GM12878 (cell line): ENCODE results near the gene CTSE. TPM values are rescaled to one million over a fixed set of nuclear protein-coding genes. Genes with fewer than 3 reads are reported as not detected.

Source experiments
- ASH2L ChIP-seq: fragments of 300-600, 200-600 bp; sonication (generic); IDR thresholded peaks from 2 replicates; pipeline ENCODE4 v1.6.1; 2017; ENCODE audit warnings: low read depth, mild to moderate bottlenecking, borderline replicate concordance
- CHD1 ChIP-seq: IDR thresholded peaks from 2 replicates; pipeline ENCODE4 v1.6.1; 2012; ENCODE audit warnings: low read depth, low read length, improper control_type of control experiment
- CHD2 ChIP-seq: IDR thresholded peaks from 2 replicates; pipeline ENCODE4 v1.6.1; 2011; ENCODE audit warnings: low read depth, low read length, improper control_type of control experiment, borderline replicate concordance
- CHD4 ChIP-seq: fragments of 200-600 bp; sonication (generic); IDR thresholded peaks from 2 replicates; pipeline ENCODE4 v1.6.1; 2016; ENCODE audit warnings: mild to moderate bottlenecking
- EP300 ChIP-seq, 2 experiments: fragments of 150-350 bp in 1 of 2; IDR thresholded peaks; 2 replicates each; pipeline ENCODE4 v1.6.1; 2011 to 2012; ENCODE audit warnings: low read depth in 2 of 2, low read length in 2 of 2, borderline replicate concordance in 1 of 2, improper control_type of control experiment in 1 of 2, inconsistent platforms in 1 of 2; ENCODE audit not compliant: control insufficient read depth in 1 of 2
- ETV6 ChIP-seq, 2 experiments: fragments of 450-650 bp in 1 of 2; IDR thresholded peaks in 1 of 2; conservative IDR thresholded peaks in 1 of 2; 2 replicates each; pipeline ENCODE4 v1.6.1; 2014; ENCODE audit warnings: antibody characterized with exemption in 1 of 2, borderline replicate concordance in 1 of 2, low read depth in 1 of 2, mild to moderate bottlenecking in 1 of 2, moderate library complexity in 1 of 2
- FOXK2 ChIP-seq: fragments of 450-650 bp; IDR thresholded peaks from 2 replicates; pipeline ENCODE4 v1.6.1; 2017; ENCODE audit warnings: mild to moderate bottlenecking, moderate library complexity
- GABPA ChIP-seq: IDR thresholded peaks from 2 replicates; pipeline ENCODE4 v1.6.1; 2014; ENCODE audit warnings: antibody characterized with exemption, low read depth, mild to moderate bottlenecking, inconsistent platforms
- GATAD2B ChIP-seq: fragments of 450-650 bp; conservative IDR thresholded peaks from 2 replicates; pipeline ENCODE4 v1.6.1; 2017; ENCODE audit warnings: low read depth, mild to moderate bottlenecking, moderate library complexity
- IRF5 ChIP-seq: fragments of 450-650 bp; IDR thresholded peaks from 2 replicates; pipeline ENCODE4 v1.6.1; 2017; ENCODE audit warnings: borderline replicate concordance
- JUNB ChIP-seq: IDR thresholded peaks from 2 replicates; pipeline ENCODE4 v1.6.1; 2016; ENCODE audit warnings: antibody characterized with exemption, mild to moderate bottlenecking
- KLF5 ChIP-seq: fragments of 450-650 bp; IDR thresholded peaks from 2 replicates; pipeline ENCODE4 v1.6.1; 2014; ENCODE audit warnings: mild to moderate bottlenecking; ENCODE audit not compliant: partially characterized antibody
- LARP7 ChIP-seq: fragments of 450-650 bp; IDR thresholded peaks from 2 replicates; pipeline ENCODE4 v1.6.1; 2017; ENCODE audit warnings: mild to moderate bottlenecking
- MLLT1 ChIP-seq: fragments of 450-650 bp; IDR thresholded peaks from 2 replicates; pipeline ENCODE4 v1.6.1; 2016; ENCODE audit warnings: mild to moderate bottlenecking
- MYB ChIP-seq: fragments of 150-350 bp; IDR thresholded peaks from 2 replicates; pipeline ENCODE4 v1.6.1; 2014; ENCODE audit warnings: mild to moderate bottlenecking, low read depth, low read length, borderline replicate concordance
- MYC ChIP-seq: IDR thresholded peaks from 2 replicates; pipeline ENCODE4 v1.6.1; 2011; ENCODE audit warnings: mild to moderate bottlenecking, low read length, moderate library complexity, inconsistent platforms; ENCODE audit not compliant: insufficient read depth, insufficient replicate concordance, insufficient read length, severe bottlenecking
- NFYA ChIP-seq: IDR thresholded peaks from 2 replicates; pipeline ENCODE4 v1.6.1; 2011; ENCODE audit warnings: low read depth, mild to moderate bottlenecking, low read length, improper control_type of control experiment, borderline replicate concordance
- NR2C2 ChIP-seq: IDR thresholded peaks from 2 replicates; pipeline ENCODE4 v1.6.1; 2011; ENCODE audit warnings: borderline replicate concordance, low read depth; ENCODE audit not compliant: control insufficient read depth, insufficient read length
- PAX5 ChIP-seq: IDR thresholded peaks from 2 replicates; pipeline ENCODE4 v1.6.1; 2011; ENCODE audit warnings: low read depth, low read length, borderline replicate concordance
- PML ChIP-seq: IDR thresholded peaks from 2 replicates; pipeline ENCODE4 v1.6.1; 2012; ENCODE audit warnings: low read length, inconsistent platforms
- POLR2AphosphoS2 ChIP-seq: IDR thresholded peaks from 2 replicates; pipeline ENCODE4 v1.6.1; 2011; ENCODE audit warnings: low read depth, mild to moderate bottlenecking, low read length, improper control_type of control experiment, moderate library complexity
- RFX5 ChIP-seq: IDR thresholded peaks from 2 replicates; pipeline ENCODE4 v1.6.1; 2011; ENCODE audit warnings: low read depth, low read length, improper control_type of control experiment
- SP1 ChIP-seq: IDR thresholded peaks from one replicate; pipeline ENCODE4 v1.6.1; 2011; ENCODE audit warnings: low read depth, low read length
- SREBF2 ChIP-seq: IDR thresholded peaks from 2 replicates; pipeline ENCODE4 v1.6.1; 2012; ENCODE audit warnings: mild to moderate bottlenecking, low read length
- USF1 ChIP-seq: IDR thresholded peaks from 2 replicates; pipeline ENCODE4 v1.6.1; 2011; ENCODE audit warnings: borderline replicate concordance, low read depth, mild to moderate bottlenecking, moderate library complexity, mixed read lengths, low read length; ENCODE audit not compliant: insufficient read depth; ENCODE audit errors: extremely low read length
- WRNIP1 ChIP-seq: IDR thresholded peaks from 2 replicates; pipeline ENCODE4 v1.6.1; 2011; ENCODE audit warnings: low read depth, low read length, improper control_type of control experiment, borderline replicate concordance
- ZBED1 ChIP-seq: IDR thresholded peaks from 2 replicates; pipeline ENCODE4 v1.6.1; 2016; ENCODE audit warnings: borderline replicate concordance
- ZNF217 ChIP-seq: fragments of 450-650 bp; IDR thresholded peaks from 2 replicates; pipeline ENCODE4 v1.6.1; 2017; ENCODE audit warnings: antibody characterized with exemption, mild to moderate bottlenecking
- ZZZ3 ChIP-seq: IDR thresholded peaks from 2 replicates; pipeline ENCODE4 v1.6.1; 2011; ENCODE audit warnings: low read depth; ENCODE audit not compliant: control insufficient read depth, insufficient read length
- polyA plus RNA-seq, 11 experiments: library from polyadenylated mRNA; depleted of rRNA in 4 of 11; unstranded in 6 of 11; stranded (reverse) in 5 of 11; fragments of >200 nt; fragmentation: Nextera tagmentation in 4 of 11; fragmentation: Illumina TruSeq in 1 of 11; extraction: Ambion mirVana in 4 of 11; extraction: Trizol in 1 of 11; gene quantifications; 1 replicate in 1 of 11; 2 replicates in 10 of 11; pipeline versions ENCODE4 v1.2.1 to v1.2.3, GENCODE V29; 2011 to 2016; ENCODE audit warnings: inconsistent platforms in 2 of 11, missing spikeins in 2 of 11, low read depth in 1 of 11
- total RNA-seq, 4 experiments: library from RNA; depleted of rRNA in 3 of 4; stranded (reverse); fragments of >200 nt in 3 of 4; fragmentation: Illumina TruSeq in 1 of 4; extraction: Trizol in 1 of 4; gene quantifications; 2 replicates each; pipeline versions ENCODE4 v1.2.1 to v1.2.3, GENCODE V29; 2013 to 2021

Gene CTSE
- total and polyA plus RNA-seq, 10 of the 15 experiments (the other 5 are each of a cell fraction or from before 2014, with no cell fraction given) = 0.26 TPM; not detected in 9

- TF ChIP-seq NFYA (no peak), IRF5 (no peak), ETV6 (conservative IDR thresholded peaks at IDR 0.05 in 1 of 2, IDR thresholded peaks at IDR 0.05 in 1 of 2; ENCODE audit: borderline replicate concordance in 1 of 2, low read depth in 1 of 2) (peak in 1 of 2 experiments; percentile 95; a peak in 2 of 4 replicates), MYC (peak; percentile 70), ZNF217 (peak; percentile 91), KLF5 (no peak), USF1 (peak; percentile 54), NR2C2 (no peak), GABPA (peak; percentile 56; the same call in 1 of the 2 replicates), JUNB (peak; percentile 89), SP1 (peak; percentile 90), PAX5 (peak; percentile 98), CHD1 (no peak), FOXK2 (no peak), POLR2AphosphoS2 (no peak), GATAD2B (peak; percentile 88; the same call in 1 of the 2 replicates), PML (peak; percentile 86), WRNIP1 (no peak), MLLT1 (peak; percentile 94), CHD2 (peak; percentile 93), ASH2L (no peak), CHD4 (no peak), RFX5 (no peak), ZZZ3 (no peak), LARP7 (no peak), ZBED1 (peak; percentile 95; the same call in 1 of the 2 replicates), MYB (no peak), SREBF2 (no peak), EP300 (IDR thresholded peaks at IDR 0.05; ENCODE audit: borderline replicate concordance in 1 of 2, control insufficient read depth in 1 of 2, low read depth in 2 of 2, low read length in 2 of 2) (peak; percentile 97 to 98)
These were observed 27.1 kb upstream of the CTSE start (continued) for GRCh38 chr1:206050655-206051235.
